ENCODE measurements around the gene SNORC. TPM values are rescaled to one million over a fixed set of nuclear protein-coding genes. Genes with fewer than 3 reads are reported as not detected.

Gene SNORC
- total RNA-seq, 2 experiments from 2014 or later, result 0.13 to 1.4 TPM

DNA sequence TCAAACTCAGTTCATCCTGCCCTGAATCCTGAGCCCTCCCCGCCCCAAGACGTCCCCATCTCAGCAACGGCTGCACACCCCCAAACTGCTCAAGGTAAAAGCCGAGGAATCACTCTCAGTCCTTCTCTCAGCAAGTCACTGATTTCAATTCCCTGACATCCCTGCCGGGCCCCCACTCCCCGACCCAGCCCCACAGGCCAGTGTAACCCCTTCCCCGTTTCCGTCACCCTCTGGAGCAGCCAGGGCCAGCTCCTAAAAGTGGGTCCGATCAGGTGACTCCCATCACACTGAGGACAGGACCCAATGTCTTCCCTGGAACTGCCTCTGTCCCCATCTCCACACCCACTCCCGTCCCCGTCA is 20.5 kb downstream of the SNORC start:
- Histone ChIP-seq H3K4me3 (ENCODE audit: low read depth, low read length, poor library complexity, severe bottlenecking) (no peak overlapping the region), H2AFZ (ENCODE audit: low read length) (no peak overlapping the region), H3K79me2 (ENCODE audit: insufficient read depth, low read depth, low read length) (no peaks in the 10 kb centered on the region), H3K4me1 (ENCODE audit: insufficient read depth, low read length, poor library complexity, severe bottlenecking) (no peaks in the 10 kb centered on the region), H3K9me2 (ENCODE audit: insufficient read depth, low read length) (no peaks in the 10 kb centered on the region), H3K9me3 (ENCODE audit: low read length) (no peaks in the 10 kb centered on the region), H3K36me3 (ENCODE audit: insufficient read depth, low read length) (no peaks in the 10 kb centered on the region), H3K4me2 (ENCODE audit: low read length) (no peak overlapping the region), H3K27ac (ENCODE audit: low read depth, low read length, poor library complexity, severe bottlenecking) (no peak overlapping the region), H4K20me1 (ENCODE audit: insufficient read depth, low read length) (no peaks in the 10 kb centered on the region)
- POLR2A ChIA-PET, result no interaction called here
- BruUV-seq (replicated peaks), result no TSS peak
- TF ChIP-seq, protein P1, sequence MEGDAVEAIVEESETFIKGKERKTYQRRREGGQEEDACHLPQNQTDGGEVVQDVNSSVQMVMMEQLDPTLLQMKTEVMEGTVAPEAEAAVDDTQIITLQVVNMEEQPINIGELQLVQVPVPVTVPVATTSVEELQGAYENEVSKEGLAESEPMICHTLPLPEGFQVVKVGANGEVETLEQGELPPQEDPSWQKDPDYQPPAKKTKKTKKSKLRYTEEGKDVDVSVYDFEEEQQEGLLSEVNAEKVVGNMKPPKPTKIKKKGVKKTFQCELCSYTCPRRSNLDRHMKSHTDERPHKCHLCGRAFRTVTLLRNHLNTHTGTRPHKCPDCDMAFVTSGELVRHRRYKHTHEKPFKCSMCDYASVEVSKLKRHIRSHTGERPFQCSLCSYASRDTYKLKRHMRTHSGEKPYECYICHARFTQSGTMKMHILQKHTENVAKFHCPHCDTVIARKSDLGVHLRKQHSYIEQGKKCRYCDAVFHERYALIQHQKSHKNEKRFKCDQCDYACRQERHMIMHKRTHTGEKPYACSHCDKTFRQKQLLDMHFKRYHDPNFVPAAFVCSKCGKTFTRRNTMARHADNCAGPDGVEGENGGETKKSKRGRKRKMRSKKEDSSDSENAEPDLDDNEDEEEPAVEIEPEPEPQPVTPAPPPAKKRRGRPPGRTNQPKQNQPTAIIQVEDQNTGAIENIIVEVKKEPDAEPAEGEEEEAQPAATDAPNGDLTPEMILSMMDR (conservative IDR thresholded peaks at IDR 0.05; ENCODE audit: low read length), result no peak
- TF ChIP-seq EZH2phosphoT487 (IDR thresholded peaks at IDR 0.05; ENCODE audit: borderline replicate concordance, low read depth, low read length), result no peak
- intact Hi-C loops (cut with micrococcal nuclease; ENCODE audit: unreplicated experiment), result no loop called here
- CTCF ChIA-PET (ENCODE audit: unreplicated experiment), result no interaction called here
- DNase-seq (ENCODE audit: low spot score), result no peak

DNA sequence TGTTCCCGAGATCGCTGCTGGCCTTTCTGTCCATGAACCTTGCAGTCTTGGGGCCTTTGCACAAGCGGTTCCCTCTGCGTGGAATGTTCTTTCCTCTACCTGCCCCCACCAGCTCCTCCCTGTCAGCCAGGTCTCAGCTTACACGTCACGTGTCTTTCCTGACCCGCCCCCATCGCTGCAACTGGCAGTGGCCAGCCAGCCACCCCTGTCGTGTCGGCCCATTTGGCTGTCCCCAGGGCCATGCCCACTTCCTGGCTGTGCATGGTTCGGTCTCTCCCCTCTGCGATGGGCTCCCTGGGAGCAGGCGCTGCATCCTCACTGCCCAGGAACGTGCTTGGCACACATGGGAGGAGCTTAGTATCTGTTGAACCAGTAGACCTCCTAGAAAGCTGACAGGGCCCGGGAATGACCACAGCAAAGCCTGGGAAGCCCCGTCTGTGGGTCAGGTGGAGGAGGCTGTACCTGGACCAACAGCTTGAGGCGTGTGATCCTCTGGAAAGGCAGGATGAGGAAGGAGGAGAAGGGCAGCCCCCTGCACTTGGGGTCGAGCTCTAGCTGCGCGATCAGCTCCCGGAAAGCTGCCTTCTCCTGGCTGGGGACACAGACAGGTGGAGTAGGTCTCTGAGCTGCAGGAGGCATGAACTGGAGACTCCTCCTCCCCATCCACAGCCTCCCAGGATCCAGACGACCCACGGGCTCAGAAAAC is 21.0 kb downstream of the SNORC start:
- Histone ChIP-seq H3K4me3 (ENCODE audit: low read depth, low read length, poor library complexity, severe bottlenecking) (no peak overlapping the region), H2AFZ (ENCODE audit: low read length) (no peak overlapping the region; the same call in 1 of the 2 replicates), H3K9me3 (ENCODE audit: low read length) (no peaks in the 10 kb centered on the region), H3K36me3 (ENCODE audit: insufficient read depth, low read length) (no peaks in the 10 kb centered on the region), H4K20me1 (ENCODE audit: insufficient read depth, low read length) (no peaks in the 10 kb centered on the region), H3K4me1 (ENCODE audit: insufficient read depth, low read length, poor library complexity, severe bottlenecking) (no peaks in the 10 kb centered on the region), H3K9me2 (ENCODE audit: insufficient read depth, low read length) (no peaks in the 10 kb centered on the region), H3K27ac (ENCODE audit: low read depth, low read length, poor library complexity, severe bottlenecking) (no peak overlapping the region), H3K79me2 (ENCODE audit: insufficient read depth, low read depth, low read length) (no peaks in the 10 kb centered on the region), H3K4me2 (ENCODE audit: low read length) (no peak overlapping the region)
- ChIA-PET POLR2A (no interaction called here), CTCF (ENCODE audit: unreplicated experiment) (no interaction called here)
- no TSS peak for BruUV-seq (replicated peaks)
- TF ChIP-seq, protein P1 (conservative IDR thresholded peaks at IDR 0.05; ENCODE audit: low read length), result no peak
- no peak for TF ChIP-seq EZH2phosphoT487 (IDR thresholded peaks at IDR 0.05; ENCODE audit: borderline replicate concordance, low read depth, low read length)
- DNase-seq (ENCODE audit: low spot score), result no peak
- intact Hi-C loops (cut with micrococcal nuclease; ENCODE audit: unreplicated experiment), result no loop called here

DNA sequence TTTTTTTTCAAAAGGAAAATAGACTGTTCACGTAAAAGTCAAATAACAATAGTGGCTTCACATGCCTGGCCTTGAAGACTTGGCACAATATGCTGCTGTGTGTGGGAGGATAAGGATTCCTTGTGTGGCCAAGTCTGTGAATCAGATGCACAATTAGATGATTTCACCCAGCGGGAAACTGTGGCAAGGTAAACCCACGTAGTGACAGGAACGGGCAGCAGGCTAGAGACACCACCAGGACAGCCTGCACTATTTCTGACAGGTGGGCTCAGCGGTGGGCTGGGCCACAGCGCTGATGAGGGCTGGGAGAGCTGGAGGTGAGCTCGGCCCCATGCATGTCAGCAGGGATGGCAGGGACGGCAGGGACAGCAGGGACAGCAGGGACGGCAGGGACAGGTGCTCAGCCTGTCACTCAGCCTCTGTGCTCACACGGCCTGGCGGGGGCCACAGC is 21.6 kb downstream of the SNORC start:
- TF ChIP-seq, protein P1 (conservative IDR thresholded peaks at IDR 0.05; ENCODE audit: low read length), result no peak
- TF ChIP-seq EZH2phosphoT487 (IDR thresholded peaks at IDR 0.05; ENCODE audit: borderline replicate concordance, low read depth, low read length), result no peak
- Histone ChIP-seq H3K27ac (ENCODE audit: low read depth, low read length, poor library complexity, severe bottlenecking) (no peak overlapping the region), H3K9me3 (ENCODE audit: low read length) (no peaks in the 10 kb centered on the region), H3K4me3 (ENCODE audit: low read depth, low read length, poor library complexity, severe bottlenecking) (no peak overlapping the region), H3K79me2 (ENCODE audit: insufficient read depth, low read depth, low read length) (no peaks in the 10 kb centered on the region), H3K9me2 (ENCODE audit: insufficient read depth, low read length) (no peaks in the 10 kb centered on the region), H3K4me1 (ENCODE audit: insufficient read depth, low read length, poor library complexity, severe bottlenecking) (no peaks in the 10 kb centered on the region), H3K36me3 (ENCODE audit: insufficient read depth, low read length) (no peaks in the 10 kb centered on the region), H2AFZ (ENCODE audit: low read length) (no peak overlapping the region), H3K4me2 (ENCODE audit: low read length) (no peak overlapping the region), H4K20me1 (ENCODE audit: insufficient read depth, low read length) (no peaks in the 10 kb centered on the region)
- intact Hi-C loops (cut with micrococcal nuclease; ENCODE audit: unreplicated experiment), result no loop called here
- no TSS peak for BruUV-seq (replicated peaks)
- ChIA-PET CTCF (ENCODE audit: unreplicated experiment) (no interaction called here), POLR2A (no interaction called here)
- no peak for DNase-seq (ENCODE audit: low spot score)

All from OCI-LY7 (cell line).